ENCODE data around the gene TRMO.

TRMO gene

DNA sequence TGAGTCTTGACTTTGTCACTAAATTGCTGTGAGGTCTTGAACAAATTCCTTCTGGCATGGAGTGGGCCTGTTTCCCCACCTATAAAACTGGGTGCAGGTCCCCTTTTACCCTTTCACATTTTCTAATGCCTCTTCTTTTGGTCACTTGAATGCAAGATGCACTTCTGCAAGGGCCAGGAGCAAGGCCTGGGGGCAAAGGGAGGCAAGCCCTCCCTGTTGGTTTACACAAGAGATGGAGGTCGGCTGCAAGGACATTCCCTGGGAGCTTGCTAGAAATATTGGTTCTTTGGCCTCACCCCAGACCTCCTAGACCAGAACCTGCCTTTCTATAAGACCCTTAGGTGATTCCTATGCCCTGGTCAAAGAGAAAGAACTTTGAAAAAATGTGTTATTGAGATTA, 63.5 kb downstream of the TRMO start:
- no peak for DNase-seq (ENCODE audit: low read depth in 2 of 2)

DNA sequence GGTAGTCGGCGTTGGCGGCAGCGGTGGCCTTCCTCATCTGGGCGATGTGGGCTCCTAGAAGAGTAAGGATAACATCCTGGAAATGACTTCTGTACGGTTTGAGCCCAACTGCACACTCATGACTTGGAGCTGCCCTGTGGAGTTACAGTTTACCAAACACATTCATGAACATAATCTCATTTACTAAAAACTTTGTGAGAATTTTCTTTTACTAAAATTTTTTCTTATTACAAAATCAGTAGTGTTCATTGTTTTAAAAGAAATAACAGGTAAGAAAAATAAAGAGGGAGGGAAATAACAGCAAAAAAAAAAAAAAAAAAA, 63.9 kb downstream of the TRMO start:
- DNase-seq (ENCODE audit: low read depth in 2 of 2): no peak

DNA sequence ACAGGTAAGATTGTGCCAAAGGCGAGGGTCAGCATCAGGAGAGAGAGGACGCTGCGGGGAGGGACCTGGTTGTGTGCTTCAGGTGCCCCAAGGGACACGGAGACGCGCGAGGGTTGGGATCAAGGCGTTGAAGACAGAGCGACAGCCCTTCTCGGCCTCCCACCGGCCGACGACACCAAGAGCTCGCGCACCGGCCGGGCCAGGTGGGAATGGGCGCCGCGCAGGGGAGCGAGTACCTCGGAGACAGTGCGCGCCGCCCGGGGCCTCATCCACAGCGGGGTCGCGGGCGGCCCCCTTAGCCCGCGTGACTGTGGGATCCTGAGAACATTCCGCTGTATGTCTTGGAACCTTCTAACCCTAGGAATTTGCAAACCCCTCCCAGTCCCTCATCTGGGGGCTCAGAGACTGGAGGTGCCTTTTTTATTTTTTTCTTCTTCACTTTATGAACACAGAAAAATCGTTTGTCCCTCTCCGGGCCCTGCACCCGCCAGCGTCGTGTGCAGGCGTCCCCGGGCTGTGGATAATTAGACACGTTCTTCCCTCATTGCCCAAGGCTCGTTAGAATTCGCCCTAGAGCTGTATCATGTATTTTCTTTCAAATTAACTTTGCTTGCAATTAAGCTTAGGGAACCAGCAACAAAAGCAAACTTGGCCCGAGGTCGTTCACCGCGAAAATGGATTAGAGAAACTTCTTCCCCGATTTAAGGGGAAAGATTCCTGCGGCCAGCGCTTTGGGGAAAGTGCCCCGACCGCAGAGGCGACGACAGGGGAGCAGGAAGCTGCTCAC, 64.5 kb downstream of the TRMO start:
- no peak for DNase-seq (ENCODE audit: low read depth in 2 of 2)

DNA sequence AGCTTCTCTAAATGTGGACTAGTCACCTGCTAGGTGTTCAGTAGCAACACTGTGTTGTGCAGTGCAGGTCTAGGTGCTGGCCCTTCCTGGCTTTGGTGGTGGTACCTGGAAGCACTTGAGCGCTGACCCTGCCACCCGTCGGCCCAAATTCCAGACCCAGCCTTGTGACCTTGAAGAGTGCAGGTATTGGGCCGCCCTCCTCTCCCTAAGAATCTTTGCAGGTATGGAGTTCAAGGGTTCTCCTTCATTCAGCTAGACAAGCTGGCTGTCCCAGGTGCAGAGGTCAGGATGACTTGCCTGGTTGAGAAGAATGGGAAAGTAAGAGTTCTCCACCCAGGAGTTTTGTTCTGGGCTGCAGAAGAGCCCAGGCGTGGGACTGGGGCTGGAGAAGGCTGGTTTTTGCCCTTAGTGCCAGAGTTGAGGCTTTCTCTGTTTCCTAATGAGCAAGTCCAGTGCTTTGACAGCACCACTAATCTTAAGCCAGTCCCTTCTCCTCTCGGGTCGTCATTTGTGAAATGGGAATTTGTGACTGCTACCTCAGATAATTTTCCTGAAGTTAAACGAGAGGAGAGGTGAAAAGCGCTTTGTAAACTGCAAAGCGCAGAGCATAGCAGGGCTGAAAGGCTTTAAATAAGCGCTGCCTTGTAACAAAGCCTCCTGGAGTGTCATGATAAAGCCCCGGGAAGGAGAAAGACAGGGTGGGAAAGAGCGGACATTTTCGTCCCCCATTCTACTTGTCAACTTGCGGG, 65.3 kb downstream of the TRMO start:
- no peak for DNase-seq (ENCODE audit: low read depth in 2 of 2)

DNA sequence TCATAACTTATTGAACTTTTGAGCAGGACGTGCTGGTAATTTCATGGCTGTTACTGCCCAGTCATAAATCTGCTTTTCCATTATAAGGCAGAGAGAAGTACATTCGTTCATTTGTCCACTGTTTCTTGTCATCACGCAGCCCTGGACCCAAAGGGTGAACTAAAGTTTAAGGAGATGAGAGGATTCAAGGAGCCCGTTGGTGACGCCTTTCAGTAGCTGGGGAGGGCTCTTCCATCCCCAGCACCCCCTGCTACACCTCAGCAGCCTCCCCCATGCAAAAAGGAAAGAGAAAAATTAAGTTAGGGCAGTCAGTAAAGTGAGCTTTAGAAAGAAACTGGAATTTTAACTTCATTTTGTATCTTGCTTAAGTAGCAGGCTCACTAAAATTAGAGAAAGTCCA, 66.4 kb downstream of the TRMO start:
- no peak for DNase-seq (ENCODE audit: low read depth in 2 of 2)

DNA sequence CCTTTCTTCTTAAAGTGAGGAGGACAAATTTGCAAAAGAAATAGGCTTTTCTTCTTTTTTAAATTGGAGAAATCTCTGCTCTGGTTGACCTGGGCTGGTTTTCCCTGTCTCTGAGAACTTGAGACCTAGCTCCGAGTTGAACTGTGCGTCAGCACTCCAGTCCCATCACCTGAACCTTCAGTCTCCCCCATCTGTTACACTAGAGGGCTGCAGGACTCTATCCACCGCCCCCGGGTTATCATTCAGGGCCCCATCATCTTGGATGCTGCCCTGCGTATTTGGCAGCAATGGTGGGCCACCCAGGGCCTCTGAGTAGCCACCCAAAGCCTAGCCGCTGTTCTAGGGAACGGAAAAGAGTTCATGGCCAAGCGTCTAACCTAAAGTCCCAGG, 66.8 kb downstream of the TRMO start:
- no peak for DNase-seq (ENCODE audit: low read depth in 2 of 2)

DNA sequence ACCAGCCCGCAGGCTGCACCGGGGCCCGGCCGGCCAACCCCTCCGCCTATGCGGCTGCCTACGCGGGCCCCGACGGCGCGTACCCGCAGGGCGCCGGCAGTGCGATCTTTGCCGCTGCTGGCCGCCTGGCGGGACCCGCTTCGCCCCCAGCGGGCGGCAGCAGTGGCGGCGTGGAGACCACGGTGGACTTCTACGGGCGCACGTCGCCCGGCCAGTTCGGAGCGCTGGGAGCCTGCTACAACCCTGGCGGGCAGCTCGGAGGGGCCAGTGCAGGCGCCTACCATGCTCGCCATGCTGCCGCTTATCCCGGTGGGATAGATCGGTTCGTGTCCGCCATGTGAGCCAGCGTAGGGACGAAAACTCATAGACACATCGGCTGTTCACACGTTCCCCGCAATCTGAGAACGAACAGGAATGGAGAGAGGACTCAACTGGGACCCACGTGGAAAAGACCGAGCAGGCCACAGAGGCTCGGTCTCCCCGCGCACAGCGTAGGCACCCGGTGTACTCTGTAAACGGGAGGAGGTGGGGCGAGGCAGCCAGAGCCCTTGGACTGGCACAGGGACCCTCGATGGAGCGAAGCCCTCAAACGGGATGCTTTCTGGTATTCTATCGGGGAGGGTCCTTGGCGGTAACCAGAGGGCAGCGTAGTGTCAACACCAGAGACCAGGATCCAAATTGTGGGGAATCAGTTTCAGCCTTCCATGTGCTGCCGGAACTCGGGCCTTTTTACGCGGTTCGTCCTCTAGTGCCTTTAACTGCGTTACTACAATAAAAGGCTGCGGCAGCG, 67.4 kb downstream of the TRMO start:
- no peak for DNase-seq (ENCODE audit: low read depth in 2 of 2)
